DMS 273 (cell line): ENCODE results near the gene APPBP2.
A peak's percentile ranks its signal among the peaks of the same experiment; 100 is the strongest.
"Not testable (repeated sequence)": the region's sequence is repeated elsewhere in the genome, so short reads cannot be mapped to it uniquely, and the experiment has no call there.

Source experiments
- DNase-seq: peaks from one replicate; lab custom pipeline; 2025; ENCODE audit not compliant: unreplicated experiment; lab: John Stamatoyannopoulos, UW

APPBP2 gene

DNA sequence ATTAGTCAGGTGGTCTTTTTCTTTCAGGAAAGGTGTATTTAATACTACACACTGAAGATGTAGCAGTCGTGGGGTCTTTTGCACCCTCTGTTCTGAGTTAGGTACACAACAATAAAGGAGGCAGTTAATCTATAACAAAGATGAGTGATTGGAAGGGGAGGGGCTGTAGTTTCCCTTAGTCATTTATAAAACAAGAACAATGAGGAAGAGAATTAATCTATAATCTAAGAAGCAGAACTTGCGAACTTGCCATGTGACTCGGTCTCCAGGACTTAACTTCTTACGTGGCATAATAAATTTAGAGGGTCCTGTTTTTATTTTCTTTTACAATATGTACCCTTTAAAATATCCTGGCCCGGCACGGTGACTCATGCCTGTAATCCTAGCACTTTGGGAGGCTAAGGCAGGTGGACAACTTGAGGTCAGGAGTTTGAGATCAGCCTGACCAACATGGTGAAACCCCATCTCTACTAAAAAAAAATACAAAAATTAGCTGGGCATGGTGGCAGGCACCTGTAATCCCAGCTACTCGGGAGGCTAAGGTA lies 8.6 kb upstream of the APPBP2 start:
- no peak for DNase-seq

DNA sequence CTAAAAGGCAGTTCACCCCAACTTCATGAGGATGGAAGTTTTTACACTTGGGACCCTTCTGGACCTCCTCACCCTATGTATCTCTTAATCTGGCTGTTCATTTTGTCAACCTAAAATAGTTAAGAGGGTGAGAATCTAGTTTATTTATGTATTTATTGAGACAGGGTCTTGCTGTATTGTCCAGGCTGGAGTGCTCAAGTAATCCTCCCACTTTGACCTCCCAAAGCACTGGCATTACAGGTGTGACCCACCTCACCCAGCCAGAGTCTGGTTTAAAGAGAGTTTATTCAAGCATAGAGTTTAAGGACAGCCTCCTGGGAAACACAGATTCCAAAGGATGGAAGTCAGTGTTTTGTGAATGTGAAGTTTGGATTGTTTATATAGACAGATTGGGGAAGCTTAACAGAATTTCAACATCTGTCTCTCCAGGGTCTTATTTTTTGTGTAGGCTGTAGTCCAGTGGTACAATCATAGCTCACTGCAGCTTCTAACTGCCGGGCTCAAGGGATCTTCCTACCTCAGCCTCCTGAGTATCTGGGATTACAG lies 8.0 kb upstream of the APPBP2 start:
- no peak for DNase-seq

DNA sequence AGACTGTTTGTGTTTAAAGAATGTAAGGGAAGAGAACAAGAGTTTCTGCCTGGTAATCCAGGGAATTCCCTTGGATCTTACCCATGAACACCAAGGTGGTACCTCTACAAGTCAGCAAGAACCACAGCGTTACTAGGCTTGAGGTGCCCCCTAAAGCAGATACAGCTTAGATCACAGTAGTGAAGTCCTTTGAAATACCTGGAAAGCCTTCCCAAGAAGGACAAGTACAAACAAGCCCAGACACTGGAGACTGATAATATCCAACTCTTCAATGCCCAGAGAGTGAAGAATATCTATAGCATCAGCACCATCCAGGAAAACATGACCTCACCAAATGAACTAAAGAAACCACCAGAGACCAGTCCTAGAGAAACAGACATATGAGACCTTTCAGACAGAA lies 3.8 kb upstream of the APPBP2 start:
- DNase-seq, result no peak

DNA sequence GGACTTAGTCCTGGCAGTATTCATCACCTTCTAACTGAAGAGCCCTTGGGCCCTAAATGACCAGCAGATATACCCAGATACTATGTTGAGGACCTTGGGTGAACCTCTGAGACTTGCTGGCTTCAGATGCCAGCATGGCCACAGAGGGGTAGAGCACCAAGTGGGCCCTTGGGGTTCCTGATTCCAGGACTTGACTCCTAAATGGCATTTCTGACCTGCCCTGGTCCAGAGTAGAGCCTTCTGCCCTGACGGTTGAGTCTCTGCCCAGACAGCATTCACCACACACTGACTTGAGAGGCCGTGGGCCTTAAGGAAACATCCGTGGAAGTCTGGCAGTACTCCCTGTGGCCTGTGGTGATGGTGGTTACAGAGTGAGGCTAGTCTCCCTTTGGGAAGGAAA lies 2.8 kb upstream of the APPBP2 start:
- no peak for DNase-seq

DNA sequence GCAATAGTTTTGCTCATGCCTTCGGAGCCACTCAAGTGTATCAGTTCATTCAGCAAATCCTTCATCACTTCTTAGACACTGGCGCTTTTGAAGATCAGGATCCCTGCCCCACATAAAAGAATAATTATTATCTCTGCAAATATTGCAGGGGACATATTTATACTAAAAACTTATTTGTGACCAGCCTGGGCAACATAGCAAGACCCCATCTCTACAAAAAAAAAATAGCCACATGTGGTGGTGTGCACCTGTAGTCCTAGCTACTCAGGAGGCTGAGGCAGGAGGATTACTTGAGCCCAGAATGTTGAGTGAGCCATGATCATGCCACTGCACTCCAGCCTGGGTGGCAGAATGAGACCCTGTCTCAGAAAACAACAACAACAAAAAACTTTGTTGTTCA lies 1.7 kb upstream of the APPBP2 start:
- DNase-seq, result no peak

DNA sequence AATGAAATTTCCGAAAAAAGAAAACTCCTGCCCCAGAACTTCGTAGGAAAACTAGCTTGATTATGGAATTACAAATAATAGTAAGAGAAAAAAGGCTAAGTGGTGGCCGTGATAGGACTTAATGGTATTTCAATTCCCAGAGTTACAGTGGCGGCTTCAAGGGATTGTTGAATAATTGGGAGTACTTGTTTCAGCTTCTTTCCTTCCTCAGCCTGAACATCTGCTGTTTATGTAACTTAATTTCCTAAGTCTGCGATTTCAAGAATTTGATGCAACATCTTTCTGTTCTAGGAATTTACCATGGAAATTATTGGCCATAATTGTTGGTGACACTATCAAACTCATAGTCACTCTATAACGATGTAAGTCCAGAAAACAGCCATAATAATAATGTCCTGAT lies 684 bp upstream of the APPBP2 start:
- peak; percentile 48 for DNase-seq

DNA sequence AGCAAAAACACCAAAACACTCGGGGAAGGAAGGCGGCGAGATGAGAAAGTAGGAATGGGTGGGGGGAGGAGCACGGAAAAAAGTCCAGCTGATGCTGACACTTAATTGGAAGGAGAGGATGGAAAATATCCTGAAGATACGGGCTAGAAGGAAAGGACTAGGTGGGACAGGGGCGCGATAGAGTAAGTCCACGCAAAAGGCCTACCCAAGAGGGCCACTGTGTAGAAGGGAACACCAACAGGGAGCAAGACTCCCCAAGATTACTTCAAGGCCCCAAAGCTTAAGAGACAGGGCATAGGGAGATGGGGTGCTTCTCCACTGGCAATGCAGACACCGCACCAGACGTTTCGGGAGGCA lies 736 bp downstream of the APPBP2 start:
- DNase-seq, result peak; percentile 65

DNA sequence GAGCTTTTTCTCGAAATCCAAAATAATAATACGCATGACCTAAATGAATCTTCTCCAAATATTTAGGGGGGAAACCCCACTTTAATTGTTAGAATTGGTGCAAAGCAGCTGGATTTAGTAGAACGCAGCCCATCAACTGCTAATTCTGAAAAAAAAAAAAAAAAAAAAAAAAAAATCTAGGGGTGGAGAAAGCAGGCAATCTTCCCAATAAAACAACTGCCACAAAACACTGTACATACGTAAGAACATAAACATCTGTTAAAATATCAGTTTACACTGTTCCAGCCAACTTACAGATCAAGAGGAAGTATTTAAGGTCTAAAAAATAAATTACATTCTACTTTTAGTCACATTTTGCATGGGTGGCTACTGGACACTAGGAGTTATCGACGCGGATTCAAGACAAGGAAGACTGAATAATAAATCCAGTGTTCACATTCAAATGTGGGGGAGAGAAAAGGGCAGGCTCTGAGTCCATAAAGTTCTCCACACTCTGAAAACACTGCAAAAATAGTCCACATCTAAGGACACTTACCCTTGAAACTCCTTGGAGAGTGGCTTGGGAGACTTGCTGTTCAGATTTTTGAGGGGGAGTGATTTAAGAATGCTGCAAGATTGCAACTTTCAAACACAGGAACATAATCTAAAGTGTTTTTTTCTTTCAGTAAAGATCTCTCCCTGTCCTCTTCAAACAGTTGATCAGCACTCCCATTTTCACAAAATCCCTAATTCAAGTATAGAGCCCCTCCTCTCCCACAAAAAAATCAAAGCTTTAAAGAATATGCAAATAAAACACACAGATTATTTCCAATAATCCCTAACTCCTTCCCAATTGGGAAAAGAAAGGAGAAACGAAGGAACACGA lies 1.3 kb downstream of the APPBP2 start:
- peak; percentile 73 for DNase-seq

DNA sequence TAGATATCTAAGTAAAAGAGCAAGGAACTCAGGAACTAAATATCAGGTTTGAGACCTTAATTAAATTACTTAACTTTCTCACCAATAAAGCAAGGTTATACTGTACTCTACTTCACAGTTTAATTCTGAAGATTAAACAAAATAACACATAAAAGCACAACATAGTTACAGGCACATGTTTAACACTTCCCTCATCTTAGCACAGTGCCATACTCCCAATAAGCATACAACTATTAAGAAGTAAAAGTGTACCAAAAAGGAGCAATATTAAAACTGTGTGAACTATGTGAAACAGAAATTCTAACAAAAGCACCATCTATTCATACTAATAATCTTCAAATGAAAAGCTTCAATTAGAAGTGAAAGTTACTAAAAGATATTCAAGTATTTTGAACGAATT lies 2.2 kb downstream of the APPBP2 start:
- no peak for DNase-seq

DNA sequence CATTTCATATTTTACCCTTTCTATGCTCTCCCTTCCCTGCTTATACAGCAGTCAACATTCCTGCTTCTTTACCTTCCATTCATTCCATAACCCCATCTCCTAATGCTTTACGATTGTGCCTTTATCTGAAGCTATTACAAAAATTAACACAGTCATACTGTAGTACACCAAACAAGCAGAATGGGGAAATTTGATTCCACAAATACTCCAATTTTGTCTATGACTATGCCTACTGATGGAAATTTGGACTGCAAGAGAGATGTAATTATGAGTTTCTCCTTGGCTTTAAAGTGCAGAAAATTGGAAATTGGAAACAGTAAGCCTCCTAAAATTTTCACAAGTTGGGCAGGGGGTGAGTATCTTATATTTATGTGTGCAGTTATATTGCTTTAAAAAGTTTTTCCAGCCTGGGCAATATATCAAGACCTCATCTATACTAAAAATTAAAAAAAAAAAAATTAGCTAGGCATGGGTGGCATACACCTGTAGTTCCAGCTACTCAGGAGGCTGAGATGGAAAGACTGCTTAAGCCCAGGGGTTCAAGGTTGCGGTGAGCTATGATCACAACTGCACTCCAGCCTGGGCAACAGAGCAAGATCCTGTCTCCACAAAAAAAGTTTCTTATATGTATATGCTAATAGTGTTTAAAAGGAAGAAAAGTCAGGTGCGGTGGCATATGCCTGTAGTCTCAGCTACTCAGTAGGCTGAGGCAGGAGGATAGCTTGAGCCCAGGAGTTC lies 3.0 kb downstream of the APPBP2 start:
- no peak for DNase-seq

DNA sequence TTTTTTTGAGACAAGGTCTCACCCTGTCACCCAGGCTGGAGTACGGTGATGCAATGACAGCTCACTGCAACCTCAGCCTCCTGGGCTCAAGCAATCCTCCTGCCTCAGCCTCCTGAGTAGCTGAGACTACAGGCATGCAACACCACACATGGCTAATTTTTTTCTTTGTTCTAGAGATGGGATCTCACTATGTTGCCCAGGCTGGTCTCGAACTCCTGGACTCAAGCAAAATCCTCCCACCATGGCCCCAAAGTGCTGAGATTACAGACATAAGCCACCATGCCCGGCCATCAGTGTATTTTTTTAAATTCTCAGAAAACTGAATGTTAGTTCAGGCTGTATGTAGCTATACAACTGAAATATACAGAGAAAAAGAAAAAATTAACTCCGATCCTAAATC lies 6.2 kb downstream of the APPBP2 start:
- DNase-seq, result no peak

DNA sequence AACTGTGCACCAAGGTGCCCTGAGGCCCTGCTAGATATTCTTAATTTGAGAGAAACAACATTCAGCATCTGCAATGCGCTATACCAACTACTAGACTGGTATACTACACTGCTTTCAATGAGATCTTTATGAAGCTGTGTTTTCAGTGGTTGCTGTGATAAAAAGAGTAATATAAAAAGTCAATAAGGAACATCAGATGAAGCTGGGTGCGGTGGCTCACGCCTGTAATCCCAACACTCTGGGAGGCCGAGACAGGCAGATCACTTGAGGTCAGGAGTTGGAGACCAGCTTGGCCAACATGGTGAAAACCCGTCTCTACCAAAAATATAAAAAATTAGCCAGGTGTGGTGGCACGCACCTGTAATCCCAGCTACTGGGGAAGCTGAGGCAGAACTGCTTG lies 10.4 kb downstream of the APPBP2 start:
- not testable (repeated sequence) for DNase-seq

DNA sequence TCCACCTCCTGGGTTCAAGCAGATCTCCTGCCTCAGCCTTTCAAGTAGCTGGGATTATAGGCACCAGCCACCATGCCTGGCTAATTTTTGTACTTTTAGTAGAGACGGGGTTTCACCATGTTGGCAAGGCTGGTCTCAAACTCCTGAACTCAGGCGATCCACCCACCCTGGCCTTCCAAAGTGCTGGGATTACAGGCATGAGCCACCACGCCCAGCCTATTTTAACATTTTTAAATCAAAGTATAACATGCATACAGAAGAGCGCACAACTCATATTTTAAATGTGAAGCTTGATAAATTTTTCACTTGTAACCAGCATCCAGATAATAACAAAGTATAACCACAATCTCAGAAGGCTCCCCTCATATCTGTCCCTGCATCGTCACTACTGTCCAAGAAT lies 10.8 kb downstream of the APPBP2 start:
- not testable (repeated sequence) for DNase-seq

DNA sequence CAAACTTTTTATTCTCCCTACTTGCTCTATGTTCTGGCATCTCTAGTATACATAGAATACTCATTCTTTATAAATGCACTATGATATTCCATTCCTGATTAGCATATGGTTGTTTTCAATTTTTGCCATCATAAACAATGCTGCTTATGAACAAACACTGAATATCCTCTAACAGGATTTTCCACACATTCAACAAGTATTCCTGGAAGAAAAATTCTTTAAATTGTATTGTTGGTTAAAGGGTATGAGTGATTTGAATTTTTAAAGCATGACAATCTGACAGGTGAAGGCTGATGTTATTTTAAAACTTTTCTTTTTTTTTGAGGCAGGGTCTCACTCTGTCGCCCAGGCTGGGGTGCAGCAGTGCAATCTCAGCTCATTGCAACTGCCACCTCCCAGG lies 11.5 kb downstream of the APPBP2 start:
- no peak for DNase-seq

DNA sequence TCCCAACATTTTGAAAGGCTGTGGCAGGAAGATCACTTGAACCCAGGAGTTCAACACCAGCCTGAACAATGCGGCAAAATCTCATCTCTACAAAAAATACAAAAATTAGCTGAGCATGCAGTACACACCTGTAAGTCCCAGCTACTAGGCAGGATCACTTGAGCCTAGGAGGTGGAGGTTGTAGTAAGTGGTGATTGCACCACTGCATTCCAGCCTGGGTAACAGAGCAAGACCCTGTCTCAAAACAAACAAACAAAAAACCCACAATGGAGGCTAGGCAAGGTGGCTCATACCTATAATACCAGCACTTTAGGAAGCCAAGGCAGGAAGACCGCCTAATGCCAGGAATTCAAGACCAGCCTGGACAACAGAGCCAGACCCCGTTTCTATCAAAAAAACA lies 12.0 kb downstream of the APPBP2 start:
- DNase-seq, result no peak

DNA sequence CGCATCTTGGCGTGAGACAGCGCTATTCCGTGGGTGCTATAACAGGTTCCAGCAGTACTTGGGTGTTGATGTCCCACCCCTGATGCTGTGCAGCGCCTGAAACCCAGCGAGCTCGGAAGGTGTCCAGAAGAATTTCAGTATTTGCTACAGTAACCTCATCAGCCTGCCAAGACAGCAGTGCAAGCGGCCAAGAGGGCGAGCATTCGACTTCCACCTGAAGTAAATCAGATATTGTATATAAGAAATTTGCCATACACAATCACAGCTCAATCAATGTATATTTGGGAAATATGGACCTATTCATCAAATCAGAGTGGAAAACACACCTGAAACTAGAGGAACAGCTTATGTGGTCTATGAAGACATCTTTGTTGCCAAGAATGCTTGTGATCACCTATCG lies 13.0 kb downstream of the APPBP2 start:
- no peak for DNase-seq

DNA sequence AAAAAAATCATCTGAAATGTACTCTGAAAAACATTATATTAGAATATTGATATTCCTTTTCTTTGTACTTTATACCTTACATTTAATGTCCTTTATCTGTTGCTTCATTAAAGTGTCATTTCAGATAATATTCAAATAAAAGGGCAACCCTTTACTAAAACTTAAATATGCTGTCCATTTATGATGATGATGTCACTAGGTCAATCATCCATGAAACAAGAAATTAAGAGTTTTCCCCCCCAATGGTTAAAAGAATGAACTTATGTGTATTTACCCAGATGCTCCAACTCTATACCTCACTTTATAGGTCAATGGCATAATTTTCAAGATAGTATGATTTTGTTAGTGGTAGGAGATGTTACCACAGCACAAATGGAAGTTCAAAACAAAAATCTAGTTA lies 15.3 kb downstream of the APPBP2 start:
- no peak for DNase-seq

DNA sequence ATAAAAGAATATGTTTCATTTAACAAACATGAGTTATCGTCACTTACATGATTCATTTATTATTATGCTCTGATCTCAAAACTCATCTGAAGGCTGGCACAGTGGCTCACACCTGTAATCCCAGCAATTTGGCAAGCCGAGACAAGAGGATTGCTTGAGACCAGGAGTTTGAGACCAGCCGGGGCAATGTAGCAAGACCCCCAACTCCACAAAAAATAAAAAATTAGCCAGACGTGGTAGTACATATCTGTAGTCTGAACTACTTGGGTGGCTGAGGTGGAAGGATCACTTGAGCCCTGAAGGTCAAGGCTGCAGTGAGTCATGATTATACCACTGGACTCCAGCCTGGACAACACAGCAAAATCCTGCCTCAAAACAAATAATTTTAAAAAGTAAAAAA lies 16.0 kb downstream of the APPBP2 start:
- DNase-seq, result no peak

DNA sequence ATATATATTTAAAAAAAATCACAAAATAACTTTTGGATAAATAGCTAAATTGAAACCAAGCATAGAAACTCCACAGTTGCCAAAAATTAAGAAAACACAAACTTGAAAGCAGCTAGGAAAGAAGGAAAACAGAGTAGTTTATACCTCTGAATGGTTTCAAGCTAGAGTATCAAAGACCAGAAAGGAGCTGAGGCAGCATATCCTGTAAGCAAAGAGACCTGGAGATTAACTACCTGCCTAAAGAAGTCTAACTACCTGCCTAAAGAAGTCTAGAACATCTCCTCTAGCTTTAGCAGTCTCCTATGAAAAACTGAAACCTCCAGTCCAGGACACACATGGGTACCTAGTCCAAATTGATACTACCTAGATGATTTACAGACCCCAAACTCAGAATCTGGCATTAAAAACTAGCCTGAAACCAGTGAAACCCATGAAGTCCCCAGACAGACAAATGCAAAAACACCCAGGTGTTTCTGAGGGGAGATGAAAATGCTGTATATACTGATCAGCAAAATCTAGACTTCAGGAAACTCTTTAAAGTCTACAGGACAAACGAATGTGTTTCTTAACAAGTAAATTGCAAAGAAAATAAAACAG lies 17.6 kb downstream of the APPBP2 start:
- no peak for DNase-seq

DNA sequence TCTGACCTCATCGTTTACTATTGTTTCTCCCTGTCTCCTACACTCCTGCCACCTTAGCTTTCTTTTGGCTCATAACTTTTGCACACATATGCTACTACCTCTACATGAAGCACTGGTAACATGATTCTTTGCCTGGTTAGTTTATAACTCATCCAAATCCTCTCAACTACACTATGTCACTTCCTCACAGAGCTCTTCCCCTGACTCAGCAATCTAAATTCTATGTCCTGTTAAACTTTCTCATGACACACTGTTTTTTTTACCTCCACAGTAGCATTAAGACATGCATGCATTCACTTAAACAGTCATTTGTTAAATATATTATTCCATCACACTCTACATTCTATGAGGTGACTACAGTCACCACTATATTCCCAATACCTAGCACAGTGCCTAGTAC lies 19.7 kb downstream of the APPBP2 start:
- peak; percentile 18 for DNase-seq

DNA sequence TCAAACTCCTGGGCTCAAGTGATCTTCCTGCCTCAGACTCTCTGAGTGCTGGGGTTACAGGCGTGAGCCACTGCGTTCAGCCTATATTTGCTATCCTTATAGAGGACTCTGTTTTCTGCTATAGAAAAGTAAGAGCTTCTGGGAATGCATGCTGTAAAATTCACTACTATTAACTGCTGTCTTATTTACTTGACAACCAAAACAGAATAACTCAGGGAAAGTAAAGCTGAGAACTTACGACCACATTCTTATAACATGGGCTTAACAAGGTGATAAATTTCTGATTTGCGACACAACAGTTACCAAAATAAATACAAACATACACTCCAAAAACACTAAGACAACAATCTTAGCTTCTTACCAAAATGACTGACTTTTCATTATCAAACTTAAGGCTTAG lies 23.9 kb downstream of the APPBP2 start:
- no peak for DNase-seq

DNA sequence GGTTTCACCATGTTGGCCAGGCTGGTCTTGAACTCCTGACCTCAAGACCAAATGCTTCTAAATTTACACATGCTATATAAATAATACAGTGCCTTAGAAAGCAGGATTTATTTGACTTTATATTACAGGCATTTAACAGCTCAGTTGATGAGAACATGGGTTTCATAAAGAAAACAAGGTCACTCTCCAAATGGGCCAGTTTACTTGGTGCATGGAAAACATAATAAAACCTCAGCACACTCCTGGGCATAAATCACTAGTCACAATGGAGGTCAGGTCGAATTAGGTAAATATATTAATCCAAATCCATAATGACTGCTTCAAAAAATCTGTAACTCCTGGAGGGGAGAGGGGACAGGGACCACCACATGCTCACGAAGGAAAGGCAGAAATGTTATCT lies 24.5 kb downstream of the APPBP2 start:
- DNase-seq, result no peak
